Measurements from ENCODE around the gene HSD17B12.
"Not testable (repeated sequence)": the region's sequence is repeated elsewhere in the genome, so short reads cannot be mapped to it uniquely, and the experiment has no call there.

HSD17B12 gene

GRCh38 chr11:43738600-43739409, 58.3 kb downstream of the HSD17B12 start:
- Histone ChIP-seq H3K36me3 (ENCODE audit: insufficient read depth, low read length) (peaks cover 17% of the 10 kb centered on the region; the same call in 1 of the 2 replicates), H3K79me2 (ENCODE audit: control insufficient read depth, insufficient read depth, low read length, unreplicated experiment) (peaks cover 39% of the 10 kb centered on the region), H2AFZ (ENCODE audit: low read length, unreplicated experiment) (no peak overlapping the region), H3K27ac (ENCODE audit: low read depth, low read length) (no peak overlapping the region), H3K4me1 (ENCODE audit: control insufficient read depth, insufficient read depth, low read length, unreplicated experiment) (peaks cover 22% of the 10 kb centered on the region), H3K4me3 (ENCODE audit: low read depth, low read length) (no peak overlapping the region), H3K27me3 (ENCODE audit: insufficient read depth, low read length) (no peaks in the 10 kb centered on the region)

- Histone ChIP-seq H3K27me3 (ENCODE audit: insufficient read depth, low read length) (no peaks in the 10 kb centered on the region), H3K4me3 (ENCODE audit: low read depth, low read length) (no peak overlapping the region), H2AFZ (ENCODE audit: low read length, unreplicated experiment) (no peak overlapping the region), H3K36me3 (ENCODE audit: insufficient read depth, low read length) (peaks cover 7% of the 10 kb centered on the region; the same call in 1 of the 2 replicates), H3K27ac (ENCODE audit: low read depth, low read length) (no peak overlapping the region), H3K4me1 (ENCODE audit: control insufficient read depth, insufficient read depth, low read length, unreplicated experiment) (no peaks in the 10 kb centered on the region), H3K79me2 (ENCODE audit: control insufficient read depth, insufficient read depth, low read length, unreplicated experiment) (peaks cover 13% of the 10 kb centered on the region)
These were observed 66.1 kb downstream of the HSD17B12 start for GRCh38 chr11:43746670-43747069.

- H3K4me3 ChIP-seq (ENCODE audit: low read depth, low read length): no peak overlapping the region
- H3K36me3 ChIP-seq (ENCODE audit: insufficient read depth, low read length): peaks cover 7% of the 10 kb centered on the region; the same call in 1 of the 2 replicates
- no peaks in the 10 kb centered on the region for H3K4me1 ChIP-seq (ENCODE audit: control insufficient read depth, insufficient read depth, low read length, unreplicated experiment)
- H3K27me3 ChIP-seq (ENCODE audit: insufficient read depth, low read length): no peaks in the 10 kb centered on the region
- H3K79me2 ChIP-seq (ENCODE audit: control insufficient read depth, insufficient read depth, low read length, unreplicated experiment): peaks cover 13% of the 10 kb centered on the region
- H2AFZ ChIP-seq (ENCODE audit: low read length, unreplicated experiment): no peak overlapping the region
- no peak overlapping the region for H3K27ac ChIP-seq (ENCODE audit: low read depth, low read length)
These were observed 66.7 kb downstream of the HSD17B12 start for GRCh38 chr11:43747130-43747802.

GRCh38 chr11:43748095-43748494, 67.6 kb downstream of the HSD17B12 start:
- no peak overlapping the region for H3K27ac ChIP-seq (ENCODE audit: low read depth, low read length)
- H3K27me3 ChIP-seq (ENCODE audit: insufficient read depth, low read length): no peaks in the 10 kb centered on the region
- no peak overlapping the region for H3K4me3 ChIP-seq (ENCODE audit: low read depth, low read length)
- no peaks in the 10 kb centered on the region for H3K4me1 ChIP-seq (ENCODE audit: control insufficient read depth, insufficient read depth, low read length, unreplicated experiment)
- H3K36me3 ChIP-seq (ENCODE audit: insufficient read depth, low read length): peaks cover 6% of the 10 kb centered on the region; the same call in 1 of the 2 replicates
- no peak overlapping the region for H2AFZ ChIP-seq (ENCODE audit: low read length, unreplicated experiment)
- H3K79me2 ChIP-seq (ENCODE audit: control insufficient read depth, insufficient read depth, low read length, unreplicated experiment): peaks cover 13% of the 10 kb centered on the region

GRCh38 chr11:43751726-43752125, 71.2 kb downstream of the HSD17B12 start:
- H3K27me3 ChIP-seq (ENCODE audit: insufficient read depth, low read length): no peaks in the 10 kb centered on the region
- H3K36me3 ChIP-seq (ENCODE audit: insufficient read depth, low read length): peaks cover 13% of the 10 kb centered on the region; the same call in 1 of the 2 replicates
- H3K4me1 ChIP-seq (ENCODE audit: control insufficient read depth, insufficient read depth, low read length, unreplicated experiment): peaks cover 3% of the 10 kb centered on the region
- peaks cover 8% of the 10 kb centered on the region for H3K79me2 ChIP-seq (ENCODE audit: control insufficient read depth, insufficient read depth, low read length, unreplicated experiment)
- no peak overlapping the region for H3K4me3 ChIP-seq (ENCODE audit: low read depth, low read length)
- no peak overlapping the region for H3K27ac ChIP-seq (ENCODE audit: low read depth, low read length)
- H2AFZ ChIP-seq (ENCODE audit: low read length, unreplicated experiment): no peak overlapping the region

GRCh38 chr11:43756575-43756974, 76.0 kb downstream of the HSD17B12 start:
- Histone ChIP-seq H3K36me3 (ENCODE audit: insufficient read depth, low read length) (peaks cover 14% of the 10 kb centered on the region; the same call in 1 of the 2 replicates), H3K4me3 (ENCODE audit: low read depth, low read length) (no peak overlapping the region), H3K27ac (ENCODE audit: low read depth, low read length) (no peak overlapping the region), H3K27me3 (ENCODE audit: insufficient read depth, low read length) (no peaks in the 10 kb centered on the region), H3K79me2 (ENCODE audit: control insufficient read depth, insufficient read depth, low read length, unreplicated experiment) (no peaks in the 10 kb centered on the region), H3K4me1 (ENCODE audit: control insufficient read depth, insufficient read depth, low read length, unreplicated experiment) (peaks cover 3% of the 10 kb centered on the region), H2AFZ (ENCODE audit: low read length, unreplicated experiment) (no peak overlapping the region)

- Histone ChIP-seq H2AFZ (ENCODE audit: low read length, unreplicated experiment) (no peak overlapping the region), H3K79me2 (ENCODE audit: control insufficient read depth, insufficient read depth, low read length, unreplicated experiment) (no peaks in the 10 kb centered on the region), H3K4me1 (ENCODE audit: control insufficient read depth, insufficient read depth, low read length, unreplicated experiment) (peaks cover 3% of the 10 kb centered on the region), H3K4me3 (ENCODE audit: low read depth, low read length) (no peak overlapping the region), H3K36me3 (ENCODE audit: insufficient read depth, low read length) (peaks cover 16% of the 10 kb centered on the region; the same call in 1 of the 2 replicates), H3K27me3 (ENCODE audit: insufficient read depth, low read length) (no peaks in the 10 kb centered on the region), H3K27ac (ENCODE audit: low read depth, low read length) (no peak overlapping the region)
These were observed 78.4 kb downstream of the HSD17B12 start for GRCh38 chr11:43758927-43759326.

GRCh38 chr11:43760902-43761301, 80.4 kb downstream of the HSD17B12 start:
- H3K36me3 ChIP-seq (ENCODE audit: insufficient read depth, low read length): peaks cover 16% of the 10 kb centered on the region; the same call in 1 of the 2 replicates
- H3K4me1 ChIP-seq (ENCODE audit: control insufficient read depth, insufficient read depth, low read length, unreplicated experiment): peaks cover 3% of the 10 kb centered on the region
- no peaks in the 10 kb centered on the region for H3K79me2 ChIP-seq (ENCODE audit: control insufficient read depth, insufficient read depth, low read length, unreplicated experiment)
- H3K4me3 ChIP-seq (ENCODE audit: low read depth, low read length): no peak overlapping the region
- no peak overlapping the region for H3K27ac ChIP-seq (ENCODE audit: low read depth, low read length)
- H3K27me3 ChIP-seq (ENCODE audit: insufficient read depth, low read length): no peaks in the 10 kb centered on the region
- no peak overlapping the region for H2AFZ ChIP-seq (ENCODE audit: low read length, unreplicated experiment)

GRCh38 chr11:43765194-43765593, 84.7 kb downstream of the HSD17B12 start:
- Histone ChIP-seq H3K4me1 (ENCODE audit: control insufficient read depth, insufficient read depth, low read length, unreplicated experiment) (no peaks in the 10 kb centered on the region), H3K4me3 (ENCODE audit: low read depth, low read length) (no peak overlapping the region), H3K27me3 (ENCODE audit: insufficient read depth, low read length) (no peaks in the 10 kb centered on the region), H3K79me2 (ENCODE audit: control insufficient read depth, insufficient read depth, low read length, unreplicated experiment) (no peaks in the 10 kb centered on the region), H2AFZ (ENCODE audit: low read length, unreplicated experiment) (no peak overlapping the region), H3K36me3 (ENCODE audit: insufficient read depth, low read length) (peaks cover 33% of the 10 kb centered on the region), H3K27ac (ENCODE audit: low read depth, low read length) (no peak overlapping the region)

- peaks cover 34% of the 10 kb centered on the region for H3K36me3 ChIP-seq (ENCODE audit: insufficient read depth, low read length)
- H3K27me3 ChIP-seq (ENCODE audit: insufficient read depth, low read length); H3K27ac ChIP-seq (ENCODE audit: low read depth, low read length); H3K4me1 ChIP-seq (ENCODE audit: control insufficient read depth, insufficient read depth, low read length, unreplicated experiment); H2AFZ ChIP-seq (ENCODE audit: low read length, unreplicated experiment); H3K4me3 ChIP-seq (ENCODE audit: low read depth, low read length); H3K79me2 ChIP-seq (ENCODE audit: control insufficient read depth, insufficient read depth, low read length, unreplicated experiment): not testable (repeated sequence)
These were observed 88.1 kb downstream of the HSD17B12 start for GRCh38 chr11:43768654-43769053.
